Ovary (tissue), 9 donors: ENCODE data around the gene CYB5A. TPM values are rescaled to one million over a fixed set of nuclear protein-coding genes. Genes with fewer than 3 reads are reported as not detected.

ENCODE experiments used
- DNase-seq, 5 donors: peaks; one replicate each; pipeline ENCODE4 v3.0.0-alpha.2; 2019 to 2020
- H3K27ac ChIP-seq, 2 donors: fragments of 200-600 bp; one replicate each; pipeline versions ENCODE4 v1.5.1 to v1.8.0; 2019 to 2022
- H3K27me3 ChIP-seq: fragments of 200-600 bp; one replicate; pipeline ENCODE4 v1.8.0; 2022
- H3K36me3 ChIP-seq: fragments of 200-600 bp; sonication (generic); one replicate; pipeline ENCODE4 v1.5.1; 2019
- H3K4me1 ChIP-seq: one replicate; pipeline ENCODE4 v1.8.1; 2013; ENCODE audit warnings: mild to moderate bottlenecking, moderate library complexity; ENCODE audit not compliant: insufficient read depth
- H3K4me3 ChIP-seq: fragments of 200-600 bp; sonication (generic); one replicate; pipeline ENCODE4 v1.5.1; 2017
- H3K9me3 ChIP-seq, 2 donors: fragments of 200-600 bp in 1 of 2; sonication (generic) in 1 of 2; one replicate each; pipeline versions ENCODE4 v1.5.1 to v1.8.1; 2013 to 2019; ENCODE audit warnings: mild to moderate bottlenecking in 1 of 2, moderate library complexity in 1 of 2
- EP300 ChIP-seq: sonication (generic); formaldehyde crosslinking; IDR thresholded peaks from one replicate; pipeline ENCODE4 v1.6.1; 2017; ENCODE audit warnings: antibody characterized with exemption
- POLR2A ChIP-seq: fragments of 450-650 bp; IDR thresholded peaks from one replicate; pipeline ENCODE4 v1.6.1; 2017; ENCODE audit warnings: antibody characterized with exemption, mild to moderate bottlenecking, moderate library complexity
- WGBS, 3 donors: extraction: QIAGEN DNeasy Blood & Tissue Kit in 1 of 3; methylation state at CpG; one replicate each; pipeline versions ENCODE4 v1.1.5 to v1.1.7; 2013 to 2017; 5-methylcytosine and 5-hydroxymethylcytosine counted together
- intact Hi-C, 4 donors: fragments of 100-400 bp; cut with DNase I; formaldehyde crosslinking; loops; one replicate each; pipeline versions ENCODE4 v1.11.0 to v1.15.1; 2022 to 2023
- polyA plus RNA-seq, 2 donors: library from polyadenylated mRNA; stranded (reverse); fragments of 200-250 nt in 1 of 2; fragments of 350-450 nt in 1 of 2; fragmentation: Illumina TruSeq in 1 of 2; extraction: RNeasy Lipid Tissue Mini Kit (QIAGEN cat#74804) in 1 of 2; gene quantifications; one replicate each; pipeline ENCODE4 v1.2.3, GENCODE V29; 2013 to 2014
- total RNA-seq, 7 donors: library from RNA; depleted of rRNA in 2 of 7; stranded (reverse); fragments of >200 nt in 2 of 7; fragmentation: NEBNext Ultra II Directional in 3 of 7; extraction: Animal tissue kit (Norgen Biotek cat#: 25700) in 3 of 7; gene quantifications; one replicate each; pipeline versions ENCODE4 v1.1.0 to v1.2.4, GENCODE V29; 2016 to 2023
- TF ChIP-seq, protein P1 (sequence below), 3 donors: fragments of 450-650 bp in 2 of 3; fragments of 200-600 bp in 1 of 3; IDR thresholded peaks; one replicate each; pipeline versions ENCODE4 v1.5.1 to v1.8.0; 2016 to 2022; ENCODE audit warnings: antibody characterized with exemption in 3 of 3, mild to moderate bottlenecking in 1 of 3
- donor health status: DM: no; HTN: no; CAD: no; lungs with moderate emphysema.
- donor health status: DM: no; HTN: no; CAD: no.
- donor health status: Bipolar disorder and iron deficiency.
- donor health status: DM: yes; HTN: yes; CAD: no.
- donor health status: DM: no; HTN: no; CAD: no.
- donor health status: DM: yes; HTN: yes; CAD: no.

CYB5A gene
- total and polyA plus RNA-seq, 9 donors, result 158 to 454 (median 293) TPM

DNA sequence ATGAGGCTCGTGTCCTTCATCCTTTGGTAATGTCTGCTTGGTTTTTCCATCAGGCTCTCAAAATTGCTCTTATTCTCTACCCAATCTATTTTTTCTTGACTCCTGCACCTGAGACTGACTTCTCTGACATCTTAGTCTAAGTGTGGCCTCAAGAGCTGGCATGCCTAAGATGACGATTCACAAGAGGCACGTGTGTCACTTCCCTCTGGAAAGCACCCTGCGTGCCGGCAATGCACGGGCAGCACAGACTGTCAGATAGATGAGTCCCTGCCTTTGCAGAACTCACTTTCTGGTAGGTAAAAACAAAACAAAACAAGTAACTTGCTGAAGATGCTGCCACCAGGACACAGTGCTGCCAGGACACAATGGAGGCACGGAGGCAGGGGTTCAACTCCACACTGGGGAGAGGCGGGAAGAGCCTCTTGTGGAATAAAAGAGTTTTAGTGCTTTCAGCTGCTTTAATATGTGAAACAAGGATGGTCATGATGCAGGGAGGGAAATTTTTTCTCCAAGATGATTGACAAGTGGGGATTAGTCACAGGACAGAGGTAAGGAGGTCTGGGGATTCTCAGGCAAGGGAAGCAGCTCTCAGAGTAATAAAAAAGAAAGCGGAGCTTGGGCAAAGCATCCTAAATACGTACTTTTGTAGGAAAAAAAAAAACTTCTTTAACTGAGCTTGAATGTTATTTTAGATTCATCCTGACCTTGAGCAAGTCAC is 27.3 kb downstream of the CYB5A start:
- intact Hi-C loops, result no loop called here
- WGBS, 3 donors, result 73 to 77% (median 75%) methylated on average over 10 of the region's 10 CpGs

DNA sequence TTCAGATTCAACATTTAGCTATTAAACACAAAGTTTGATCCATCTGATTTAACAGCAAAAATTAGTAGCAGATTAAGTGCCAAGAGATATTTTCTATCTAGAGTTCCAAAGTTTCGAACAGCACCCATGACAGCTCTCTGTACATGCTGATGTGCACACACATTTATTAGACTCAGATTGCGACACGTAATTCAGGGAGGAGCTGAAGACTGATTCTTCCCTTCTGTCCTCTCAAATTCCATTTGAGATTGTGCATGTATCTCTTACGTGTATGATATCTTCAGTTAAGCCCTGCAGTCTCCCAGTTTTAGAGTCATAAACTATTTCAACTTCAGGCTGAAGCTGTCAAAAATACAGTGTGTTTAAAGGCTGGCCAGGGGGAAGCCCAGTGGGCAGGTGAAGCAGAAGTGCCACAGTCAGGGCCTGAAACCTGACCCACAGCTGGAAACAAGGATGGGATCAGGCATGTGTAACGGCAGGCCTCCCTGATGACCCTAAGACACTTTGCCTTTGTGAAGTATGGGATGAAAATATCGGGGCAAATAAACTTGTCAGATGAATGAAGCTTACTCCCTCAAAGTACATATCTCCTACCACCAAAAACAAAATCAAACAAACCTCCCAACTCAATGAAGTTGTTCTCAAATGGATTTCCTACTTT is 30.6 kb downstream of the CYB5A start:
- Histone ChIP-seq H3K27ac (no peak overlapping the region), H3K4me1 (peaks cover under 1% of the 10 kb centered on the region), H3K9me3 (no peaks in the 10 kb centered on the region), H3K27me3 (no peaks in the 10 kb centered on the region), H3K36me3 (no peaks in the 10 kb centered on the region), H3K4me3 (no peak overlapping the region)
- intact Hi-C loops, result no loop called here
- no peak for TF ChIP-seq POLR2A
- no peak for TF ChIP-seq EP300
- TF ChIP-seq, protein P1, sequence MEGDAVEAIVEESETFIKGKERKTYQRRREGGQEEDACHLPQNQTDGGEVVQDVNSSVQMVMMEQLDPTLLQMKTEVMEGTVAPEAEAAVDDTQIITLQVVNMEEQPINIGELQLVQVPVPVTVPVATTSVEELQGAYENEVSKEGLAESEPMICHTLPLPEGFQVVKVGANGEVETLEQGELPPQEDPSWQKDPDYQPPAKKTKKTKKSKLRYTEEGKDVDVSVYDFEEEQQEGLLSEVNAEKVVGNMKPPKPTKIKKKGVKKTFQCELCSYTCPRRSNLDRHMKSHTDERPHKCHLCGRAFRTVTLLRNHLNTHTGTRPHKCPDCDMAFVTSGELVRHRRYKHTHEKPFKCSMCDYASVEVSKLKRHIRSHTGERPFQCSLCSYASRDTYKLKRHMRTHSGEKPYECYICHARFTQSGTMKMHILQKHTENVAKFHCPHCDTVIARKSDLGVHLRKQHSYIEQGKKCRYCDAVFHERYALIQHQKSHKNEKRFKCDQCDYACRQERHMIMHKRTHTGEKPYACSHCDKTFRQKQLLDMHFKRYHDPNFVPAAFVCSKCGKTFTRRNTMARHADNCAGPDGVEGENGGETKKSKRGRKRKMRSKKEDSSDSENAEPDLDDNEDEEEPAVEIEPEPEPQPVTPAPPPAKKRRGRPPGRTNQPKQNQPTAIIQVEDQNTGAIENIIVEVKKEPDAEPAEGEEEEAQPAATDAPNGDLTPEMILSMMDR (IDR thresholded peaks at IDR 0.05), result no peak
- 81 to 82% (median 82%) methylated on average over 6 of the region's 6 CpGs for WGBS, 3 donors
- no peak for DNase-seq

More for the DNA sequence above, 27.3 kb downstream of the CYB5A start:
- H3K4me1 ChIP-seq, result peaks cover 4% of the 10 kb centered on the region
- H3K9me3 ChIP-seq, result no peaks in the 10 kb centered on the region
- H3K4me3 ChIP-seq, result no peak overlapping the region
- TF ChIP-seq POLR2A (no peak), EP300 (no peak)
- TF ChIP-seq, protein P1 (IDR thresholded peaks at IDR 0.05), result no peak
- no peaks in the 10 kb centered on the region for H3K36me3 ChIP-seq
- no peak for DNase-seq
- H3K27me3 ChIP-seq, result no peaks in the 10 kb centered on the region
- H3K27ac ChIP-seq, result no peak overlapping the region

DNA sequence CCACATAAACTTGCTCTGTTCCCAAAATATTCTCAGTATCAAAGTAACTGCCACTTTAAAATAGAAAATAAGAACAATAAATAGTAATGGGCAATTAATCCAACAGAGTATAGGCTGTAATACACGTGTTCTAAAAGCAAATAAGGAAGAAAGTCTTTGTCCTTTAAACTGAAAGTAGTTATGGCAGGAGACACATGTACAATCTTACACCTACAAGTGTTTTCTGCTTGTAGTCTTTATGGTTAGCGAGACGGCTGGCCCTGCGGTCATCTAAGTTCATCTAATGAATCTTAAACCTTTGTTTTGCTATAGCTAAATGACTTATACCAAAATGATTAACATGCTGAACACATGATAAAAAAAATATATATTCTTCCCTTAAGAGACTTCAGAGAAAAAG is 32.4 kb downstream of the CYB5A start:
- no peak for DNase-seq
- no peaks in the 10 kb centered on the region for H3K36me3 ChIP-seq

DNA sequence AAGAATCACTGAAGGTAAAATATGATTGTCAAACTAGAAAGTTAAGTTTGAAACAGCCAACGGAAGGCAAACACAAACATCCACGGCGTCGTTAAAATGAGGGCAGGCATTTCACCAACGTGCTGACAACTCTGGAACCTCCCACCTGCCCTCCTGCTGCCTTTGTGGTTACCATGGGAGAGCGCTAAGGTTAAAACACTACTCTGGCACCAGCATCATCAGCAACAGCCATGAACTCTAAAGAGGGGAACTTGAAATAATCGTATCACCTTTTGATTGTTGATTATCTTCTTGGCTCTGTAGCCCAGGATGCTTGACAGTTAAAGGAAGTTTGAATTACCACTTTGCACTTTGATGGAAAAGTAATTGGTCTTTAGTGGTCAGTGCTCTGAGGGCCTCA is 34.7 kb downstream of the CYB5A start:
- intact Hi-C loops, result no loop called here
- no peak for DNase-seq
- 35 to 44% (median 40%) methylated on average over 7 of the region's 7 CpGs for WGBS, 3 donors
- Histone ChIP-seq H3K36me3 (no peaks in the 10 kb centered on the region), H3K4me1 (peaks cover 6% of the 10 kb centered on the region), H3K27me3 (no peaks in the 10 kb centered on the region), H3K27ac (peak overlapping the region in 1 of 2 donors; percentile 58), H3K4me3 (no peak overlapping the region), H3K9me3 (no peaks in the 10 kb centered on the region)
- TF ChIP-seq EP300 (no peak), POLR2A (no peak)
- TF ChIP-seq, protein P1 (IDR thresholded peaks at IDR 0.05), result no peak

More for the DNA sequence above, 32.4 kb downstream of the CYB5A start:
- WGBS, 3 donors, result 84 to 92% (median 87%) methylated on average over 4 of the region's 4 CpGs
- TF ChIP-seq EP300 (no peak), POLR2A (no peak)
- TF ChIP-seq, protein P1 (IDR thresholded peaks at IDR 0.05), result no peak
- H3K4me1 ChIP-seq, result peaks cover 4% of the 10 kb centered on the region
- no peak overlapping the region for H3K4me3 ChIP-seq
- no peaks in the 10 kb centered on the region for H3K9me3 ChIP-seq
- no peak overlapping the region for H3K27ac ChIP-seq
- intact Hi-C loops, result no loop called here
- H3K27me3 ChIP-seq, result no peaks in the 10 kb centered on the region
